H9 (cell line): ENCODE results near the gene WSCD1. TPM values are rescaled to one million over a fixed set of nuclear protein-coding genes. Genes with fewer than 3 reads are reported as not detected.

Experiments
- DNase-seq: peaks from one replicate; pipeline ENCODE4 v3.0.0-alpha.2; 2017
- H2AFZ ChIP-seq: one replicate; pipeline ENCODE4 v1.6.1; 2013; ENCODE audit warnings: mild to moderate bottlenecking, low read length, control low read depth, moderate library complexity
- H2AK5ac ChIP-seq: 2 replicates; pipeline ENCODE4 v1.6.1; 2013; ENCODE audit warnings: low read length, control low read depth, mixed read lengths; ENCODE audit not compliant: insufficient read length
- H2BK120ac ChIP-seq: one replicate; pipeline ENCODE4 v1.6.1; 2013; ENCODE audit warnings: low read depth, mild to moderate bottlenecking, low read length, control low read depth, inconsistent platforms; ENCODE audit not compliant: poor library complexity, severe bottlenecking
- H2BK12ac ChIP-seq: 2 replicates; pipeline ENCODE4 v1.6.1; 2013; ENCODE audit warnings: low read length, control low read depth, mixed read lengths, low read depth; ENCODE audit not compliant: insufficient read length
- H2BK15ac ChIP-seq: 2 replicates; pipeline ENCODE4 v1.6.1; 2013; ENCODE audit warnings: low read depth, low read length, control low read depth
- H2BK20ac ChIP-seq: one replicate; pipeline ENCODE4 v1.6.1; 2013; ENCODE audit warnings: low read depth, mild to moderate bottlenecking, low read length, control low read depth, inconsistent platforms; ENCODE audit not compliant: poor library complexity, severe bottlenecking
- H2BK5ac ChIP-seq: 2 replicates; pipeline ENCODE4 v1.6.1; 2013; ENCODE audit warnings: low read length, control low read depth, mixed read lengths; ENCODE audit not compliant: insufficient read length
- H3K14ac ChIP-seq: 2 replicates; pipeline ENCODE4 v1.6.1; 2013; ENCODE audit warnings: low read length, control low read depth; ENCODE audit not compliant: insufficient read depth
- H3K18ac ChIP-seq: 2 replicates; pipeline ENCODE4 v1.6.1; 2013; ENCODE audit warnings: low read depth, mild to moderate bottlenecking, mixed read lengths, low read length, control low read depth; ENCODE audit not compliant: insufficient read length
- H3K23ac ChIP-seq: 2 replicates; pipeline ENCODE4 v1.6.1; 2013; ENCODE audit warnings: low read length, control low read depth, mixed read lengths, low read depth; ENCODE audit not compliant: insufficient read length
- H3K23me2 ChIP-seq: 2 replicates; pipeline ENCODE4 v1.6.1; 2013; ENCODE audit warnings: low read depth, mild to moderate bottlenecking, mixed read lengths, low read length, control low read depth; ENCODE audit not compliant: insufficient read length, poor library complexity, severe bottlenecking
- H3K27ac ChIP-seq: 2 replicates; pipeline ENCODE4 v1.5.1; 2013; ENCODE audit warnings: low read length, control low read depth, mixed read lengths, low read depth; ENCODE audit not compliant: insufficient read length
- H3K27me3 ChIP-seq: 2 replicates; pipeline ENCODE4 v1.6.1; 2013; ENCODE audit warnings: low read length, control low read depth, inconsistent platforms; ENCODE audit not compliant: insufficient read depth
- H3K4ac ChIP-seq: 2 replicates; pipeline ENCODE4 v1.6.1; 2013; ENCODE audit warnings: low read depth, mild to moderate bottlenecking, control low read depth, inconsistent platforms, low read length, moderate library complexity
- H3K4me1 ChIP-seq: 2 replicates; pipeline ENCODE4 v1.6.1; 2013; ENCODE audit warnings: low read length, control low read depth, inconsistent platforms; ENCODE audit not compliant: insufficient read depth
- H3K4me2 ChIP-seq: 2 replicates; pipeline ENCODE4 v1.6.1; 2013; ENCODE audit warnings: low read length, control low read depth, mixed read lengths; ENCODE audit not compliant: insufficient read length, insufficient read depth
- H3K56ac ChIP-seq: 2 replicates; pipeline ENCODE4 v1.6.1; 2013; ENCODE audit warnings: low read depth, mild to moderate bottlenecking, mixed read lengths, low read length, control low read depth; ENCODE audit not compliant: insufficient read length
- H3K79me1 ChIP-seq: 2 replicates; pipeline ENCODE4 v1.6.1; 2013; ENCODE audit warnings: low read depth, mild to moderate bottlenecking, moderate library complexity, low read length, control low read depth, inconsistent platforms; ENCODE audit not compliant: insufficient read depth, poor library complexity, severe bottlenecking
- H3K79me2 ChIP-seq: 2 replicates; pipeline ENCODE4 v1.6.1; 2013; ENCODE audit warnings: low read length, control low read depth, inconsistent platforms; ENCODE audit not compliant: insufficient read depth
- H3K9ac ChIP-seq: 2 replicates; pipeline ENCODE4 v1.6.1; 2013; ENCODE audit warnings: low read length, control low read depth, mixed read lengths; ENCODE audit not compliant: insufficient read length; ENCODE audit errors: extremely low read depth
- H3K9me3 ChIP-seq: one replicate; pipeline ENCODE4 v1.6.1; 2013; ENCODE audit warnings: low read depth, low read length, inconsistent platforms; ENCODE audit not compliant: control insufficient read depth
- H3T11ph ChIP-seq: one replicate; pipeline ENCODE4 v1.6.1; 2013; ENCODE audit warnings: mild to moderate bottlenecking, low read length, control low read depth, inconsistent platforms
- H4K20me1 ChIP-seq: one replicate; pipeline ENCODE4 v1.6.1; 2013; ENCODE audit not compliant: control insufficient read depth, insufficient read length, insufficient read depth
- H4K5ac ChIP-seq: 2 replicates; pipeline ENCODE4 v1.6.1; 2013; ENCODE audit warnings: low read depth, mild to moderate bottlenecking, mixed read lengths, low read length, control low read depth; ENCODE audit not compliant: insufficient read length
- H4K8ac ChIP-seq: replicated peaks from 2 replicates; pipeline ENCODE4 v1.6.1; 2013; ENCODE audit warnings: low read length, control low read depth, mixed read lengths, low read depth; ENCODE audit not compliant: insufficient read length
- H4K91ac ChIP-seq: 2 replicates; pipeline ENCODE4 v1.6.1; 2013; ENCODE audit warnings: low read depth, mild to moderate bottlenecking, moderate library complexity, mixed read lengths, low read length, control low read depth; ENCODE audit not compliant: insufficient read length
- H3K27ac Mint-ChIP-seq, 3 experiments: 2 replicates in 2 of 3; 3 replicates in 1 of 3; pipeline ENCODE4 v1.8.0; 2020 to 2021; ENCODE audit warnings: mixed read lengths in 3 of 3, mild to moderate bottlenecking in 1 of 3, moderate library complexity in 1 of 3
- H3K27me3 Mint-ChIP-seq: 2 replicates; pipeline ENCODE4 v1.8.0; 2021; ENCODE audit warnings: low read depth, mild to moderate bottlenecking, moderate library complexity, mixed read lengths
- H3K36me3 Mint-ChIP-seq, 3 experiments: 2 replicates in 2 of 3; 3 replicates in 1 of 3; pipeline ENCODE4 v1.8.0; 2020 to 2021; ENCODE audit warnings: low read depth in 3 of 3, mixed read lengths in 3 of 3; ENCODE audit not compliant: insufficient read depth in 1 of 3
- H3K4me1 Mint-ChIP-seq, 2 experiments: 2 replicates each; pipeline ENCODE4 v1.8.0; 2020; ENCODE audit warnings: mixed read lengths in 2 of 2
- H3K4me3 Mint-ChIP-seq, 2 experiments: 2 replicates in 1 of 2; 3 replicates in 1 of 2; pipeline ENCODE4 v1.8.0; 2020 to 2021; ENCODE audit warnings: mild to moderate bottlenecking in 2 of 2, mixed read lengths in 2 of 2, moderate library complexity in 1 of 2
- H3K9me3 Mint-ChIP-seq, 2 experiments: 2 replicates in 1 of 2; 3 replicates in 1 of 2; pipeline ENCODE4 v1.8.0; 2020; ENCODE audit warnings: mild to moderate bottlenecking in 2 of 2, mixed read lengths in 2 of 2, moderate library complexity in 1 of 2
- CTCF ChIP-seq: fragments of 200-600 bp; sonication (generic); conservative IDR thresholded peaks from 3 replicates; pipeline ENCODE4 v1.8.0; 2021; ENCODE audit warnings: antibody characterized with exemption, mild to moderate bottlenecking
- whole genome bisulfite sequencing: extraction: QIAGEN DNeasy Blood & Tissue Kit; methylation state at CpG from one replicate; pipeline ENCODE4 v1.1.7; 2013; ENCODE audit warnings: missing lambda C conversion rate, low lambda C conversion rate, mixed read lengths; ENCODE audit not compliant: insufficient read length; ENCODE audit errors: extremely low coverage; 5-methylcytosine and 5-hydroxymethylcytosine counted together
- total RNA-seq: library from RNA; stranded (reverse); gene quantifications from 2 replicates; pipeline ENCODE4 v1.2.1, GENCODE V29; 2021

WSCD1 gene
- total RNA-seq, 1 experiment from 2014 or later: 33.6 TPM

DNA sequence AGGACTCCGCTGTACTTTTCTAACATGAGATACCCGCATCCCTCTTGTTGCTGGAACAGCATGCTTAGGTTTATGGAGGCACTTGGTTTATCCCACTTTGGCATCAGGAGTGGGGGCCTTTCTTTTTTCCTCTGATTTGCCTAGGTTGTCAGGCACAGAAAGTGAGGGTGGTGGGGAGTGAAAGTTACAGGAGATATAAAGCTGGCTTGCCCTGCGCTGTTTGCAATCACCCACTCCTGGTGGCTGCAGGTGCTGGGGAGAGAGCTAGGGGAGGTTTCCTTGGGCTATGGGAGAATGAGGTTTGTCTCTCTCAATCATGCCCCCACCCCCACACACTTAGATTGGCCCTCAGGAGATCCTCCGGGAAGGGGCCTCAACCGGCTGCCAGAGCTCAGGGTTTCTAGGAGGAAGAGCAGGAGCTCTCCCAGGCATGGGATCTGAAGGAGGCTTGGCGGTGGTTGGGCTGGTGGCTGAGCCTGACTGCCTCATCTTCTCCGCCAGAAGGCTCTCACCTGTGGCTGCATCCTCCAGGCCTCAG is 1.4 kb downstream of the WSCD1 start:
- H4K8ac ChIP-seq: no peak overlapping the region
- H3K9ac ChIP-seq: no peak overlapping the region
- no peaks in the 10 kb centered on the region; the same call in 1 of the 2 replicates for H3K4me1 ChIP-seq
- H2BK15ac ChIP-seq: no peak overlapping the region
- peak overlapping the region; percentile 76 to 87 for H3K4me3 Mint-ChIP-seq
- no peaks in the 10 kb centered on the region for H3K9me3 ChIP-seq
- H3K4me2 ChIP-seq: peak overlapping the region; percentile 66
- TF ChIP-seq CTCF: no peak
- no peaks in the 10 kb centered on the region for H3K79me1 ChIP-seq
- H2AFZ ChIP-seq: no peak overlapping the region
- peaks cover 31% of the 10 kb centered on the region for H3K27me3 Mint-ChIP-seq
- no peak overlapping the region for H3K27ac ChIP-seq
- H3K27me3 ChIP-seq: peaks cover 3% of the 10 kb centered on the region; the same call in 1 of the 2 replicates
- H2BK12ac ChIP-seq: no peak overlapping the region
- H2BK20ac ChIP-seq: no peak overlapping the region
- no peak overlapping the region for H3K14ac ChIP-seq
- H3K4me1 Mint-ChIP-seq: peaks cover 33 to 35% of the 10 kb centered on the region in 2 experiments
- no peak for DNase-seq
- no peaks in the 10 kb centered on the region for H4K20me1 ChIP-seq
- WGBS: no CpG with 5 or more reads among the region's 7 CpGs
- H3K18ac ChIP-seq: no peak overlapping the region
- H3K4ac ChIP-seq: no peak overlapping the region
- no peak overlapping the region for H3T11ph ChIP-seq
- H3K23me2 ChIP-seq: peaks cover 7% of the 10 kb centered on the region
- no peak overlapping the region for H4K91ac ChIP-seq
- no peak overlapping the region for H4K5ac ChIP-seq
- H3K27ac Mint-ChIP-seq: no peak overlapping the region
- no peak overlapping the region for H3K23ac ChIP-seq
- peaks cover 0 to 6% of the 10 kb centered on the region in 2 experiments; a peak in 4 of 5 replicates for H3K9me3 Mint-ChIP-seq
- H2BK5ac ChIP-seq: no peak overlapping the region
- H3K56ac ChIP-seq: no peak overlapping the region
- H3K79me2 ChIP-seq: peaks cover 9% of the 10 kb centered on the region; the same call in 1 of the 2 replicates
- peaks cover 0 to 7% (median 0%) of the 10 kb centered on the region in 3 experiments; a peak in 4 of 7 replicates for H3K36me3 Mint-ChIP-seq
- no peak overlapping the region for H2AK5ac ChIP-seq
- no peak overlapping the region for H2BK120ac ChIP-seq
